ENCODE data around the gene DISP3.

Gene DISP3

DNA sequence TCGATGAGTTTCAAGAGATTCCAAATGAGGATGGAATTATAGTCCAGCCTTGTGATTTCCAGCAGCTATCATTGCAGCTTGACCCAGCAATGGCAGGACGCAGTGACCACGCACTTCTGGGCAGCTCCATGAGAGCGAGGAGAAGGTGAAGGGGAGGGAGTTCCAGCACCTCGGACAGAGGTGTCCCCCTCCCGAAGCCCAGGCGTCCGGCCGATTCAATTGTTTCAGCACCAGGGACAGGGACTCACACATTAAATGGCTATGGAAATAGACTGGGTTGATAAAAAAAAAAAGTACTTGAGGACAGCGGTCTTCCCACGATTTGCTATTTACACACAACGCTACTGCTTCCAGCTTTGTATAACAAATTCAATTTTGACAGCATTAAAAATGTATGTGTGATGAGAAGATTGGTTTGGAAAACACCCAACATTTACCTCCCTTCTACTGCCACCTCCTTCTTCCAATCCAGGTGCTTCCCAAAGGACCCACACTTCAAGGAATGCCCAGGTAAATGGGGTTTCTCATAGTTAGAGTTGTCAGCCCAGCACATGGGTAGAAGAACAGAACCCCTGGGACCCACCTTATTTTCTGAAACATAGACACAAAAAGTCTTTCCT is 71.8 kb downstream of the DISP3 start:
- DNase-seq, result no peak

DNA sequence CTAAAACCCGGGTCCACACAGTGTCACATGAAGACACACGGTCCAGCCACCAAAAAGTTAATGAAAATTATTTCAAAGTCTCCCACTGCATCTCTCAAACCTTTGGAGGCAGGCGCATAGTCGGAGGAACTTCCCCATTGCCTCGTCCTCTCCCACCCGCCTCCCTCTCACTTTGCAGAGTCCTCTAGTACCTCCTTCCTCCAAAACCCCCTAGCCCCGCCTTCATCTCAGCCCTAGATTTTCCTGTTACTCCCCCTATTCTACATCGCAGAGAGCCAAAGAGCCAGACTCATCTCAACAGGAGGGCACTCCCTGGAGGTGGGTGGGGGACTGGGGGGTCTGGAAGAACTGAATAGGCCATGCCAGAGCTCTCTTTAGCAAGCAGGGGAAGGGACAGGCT is 79.3 kb downstream of the DISP3 start:
- no peak for DNase-seq

DNA sequence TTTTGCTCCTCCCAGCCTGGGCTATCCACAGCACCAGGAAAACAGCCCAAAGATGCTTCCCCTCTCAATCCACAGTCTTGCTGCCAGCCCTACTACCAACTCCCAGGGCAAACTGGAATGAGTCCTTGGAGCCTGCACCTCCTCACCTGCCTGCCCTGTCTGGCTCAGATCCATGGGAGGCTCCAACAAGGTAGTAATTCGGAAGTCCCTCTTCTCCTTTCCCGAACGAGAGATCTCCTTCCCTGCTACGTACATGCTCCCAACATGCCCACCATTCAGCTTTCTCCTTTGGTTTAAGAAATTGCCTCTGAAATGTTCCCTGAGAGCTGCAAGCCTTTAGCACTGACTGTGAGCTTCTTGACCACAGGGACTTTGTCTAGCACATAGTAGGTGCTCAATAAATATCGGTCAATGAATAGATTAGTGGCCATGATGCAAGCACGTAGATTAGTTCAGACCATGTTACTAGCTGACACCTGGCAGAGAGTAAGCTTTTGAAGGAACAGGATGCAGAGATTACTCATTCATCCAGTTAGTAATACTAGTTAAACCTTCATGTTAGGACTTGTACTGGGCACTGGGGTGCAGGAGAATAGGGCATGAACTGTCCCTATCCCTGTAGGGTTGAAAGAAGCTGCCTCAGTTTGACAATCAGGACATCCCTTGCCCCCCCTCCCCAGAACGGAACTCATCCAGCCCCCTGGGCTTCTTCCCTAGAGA is 80.1 kb downstream of the DISP3 start:
- DNase-seq, result no peak

DNA sequence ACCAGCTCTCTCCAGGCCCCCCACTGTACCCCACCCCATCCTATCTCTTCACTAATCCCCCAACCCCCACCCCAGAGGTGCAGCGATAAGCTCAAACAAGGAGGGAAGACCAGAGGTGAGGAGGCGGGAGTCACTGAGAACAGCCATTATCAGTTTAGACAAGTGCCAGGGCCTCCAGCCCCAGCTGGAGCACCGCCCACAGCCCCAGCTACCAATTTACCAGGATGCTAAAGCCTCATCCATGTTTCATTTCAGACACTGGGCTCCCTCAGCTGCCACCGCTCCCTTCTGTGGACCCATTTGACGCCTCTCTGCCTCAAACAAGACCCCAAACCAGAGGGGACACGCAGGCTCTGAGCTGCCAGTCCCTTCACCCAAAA is 80.6 kb downstream of the DISP3 start:
- DNase-seq, result no peak

DNA sequence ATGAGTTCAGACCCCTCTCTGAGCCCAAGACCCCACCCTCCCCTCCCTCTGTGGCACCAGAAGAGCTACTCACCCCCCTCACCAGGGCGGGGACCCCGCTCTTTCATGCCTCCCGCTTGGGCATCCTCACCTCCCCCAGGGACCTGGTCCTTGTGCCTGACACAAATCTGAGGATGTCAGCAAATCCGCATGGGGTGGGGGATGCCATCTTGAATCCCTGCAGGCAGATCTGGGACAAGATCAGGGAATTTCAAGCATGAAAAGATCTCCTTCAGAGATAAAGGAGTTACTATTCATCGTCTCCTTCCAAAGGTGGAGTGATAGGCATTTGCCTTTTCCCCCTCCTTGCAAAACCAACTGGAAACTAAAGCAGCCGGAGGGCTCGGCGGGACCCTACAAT is 81.1 kb downstream of the DISP3 start:
- no peak for DNase-seq

DNA sequence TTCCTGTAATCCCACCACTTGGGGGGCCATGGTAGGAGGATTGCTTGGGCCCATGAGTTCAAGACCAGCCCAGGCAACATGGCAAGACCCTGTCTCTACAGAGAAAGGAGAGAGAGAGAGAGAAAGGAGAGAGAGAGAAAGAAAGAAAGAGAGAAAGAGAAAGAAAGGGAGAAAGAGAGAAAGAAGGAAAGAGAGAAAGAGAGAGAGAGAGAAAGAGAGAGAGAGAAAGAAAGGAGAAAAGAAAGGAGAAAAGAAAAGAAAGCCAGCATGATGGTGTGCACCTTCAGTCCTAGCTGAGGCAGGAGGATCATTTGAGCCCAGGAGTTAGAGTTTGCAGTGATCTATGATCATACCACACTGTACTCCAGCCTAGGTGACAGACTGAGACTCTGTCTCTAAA is 82.8 kb downstream of the DISP3 start:
- no peak for DNase-seq

DNA sequence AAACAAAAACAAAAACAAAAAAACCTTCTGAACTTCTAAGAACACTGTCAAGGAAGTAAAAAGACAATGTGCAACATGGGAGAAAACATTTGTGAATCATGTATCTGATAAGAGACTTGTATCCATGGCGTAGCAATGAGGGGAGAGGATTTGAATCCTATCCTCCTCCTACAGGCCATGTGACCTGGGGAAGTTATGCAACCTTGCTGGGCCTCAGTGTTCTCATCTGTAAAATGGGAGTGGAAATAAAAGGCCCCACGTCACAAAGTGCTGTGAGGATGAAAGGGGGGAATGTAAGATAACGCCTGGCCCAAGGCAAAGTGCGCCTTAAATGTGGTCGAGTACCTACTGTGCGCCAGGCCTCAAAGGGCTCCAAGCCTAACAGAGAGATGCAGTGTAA is 83.7 kb downstream of the DISP3 start:
- DNase-seq, result no peak

DNA sequence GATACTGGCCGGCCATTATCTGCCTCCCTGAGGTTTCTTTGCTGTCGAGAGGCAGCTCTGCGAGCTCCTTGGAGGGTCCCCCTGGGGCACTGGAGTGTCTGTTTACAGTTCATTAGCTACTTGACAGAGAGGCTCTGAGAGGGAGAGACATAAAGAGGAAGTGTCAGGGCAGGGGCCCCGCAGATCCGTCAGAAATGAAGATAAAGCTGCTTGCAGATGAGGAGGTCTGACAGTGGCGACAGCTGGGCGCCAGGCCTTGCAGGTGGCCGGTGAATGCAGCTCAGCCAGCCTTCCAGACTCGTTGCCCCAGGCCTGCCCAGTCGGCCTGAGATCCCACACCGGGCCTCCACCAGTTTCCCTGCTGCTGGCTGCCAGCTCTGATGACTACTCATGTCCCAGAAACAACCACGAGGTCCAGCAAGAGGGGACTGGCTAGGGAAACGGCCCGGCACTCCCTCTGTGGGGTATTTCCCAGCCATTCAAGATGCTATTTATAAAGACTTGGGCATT is 84.7 kb downstream of the DISP3 start:
- DNase-seq, result no peak

DNA sequence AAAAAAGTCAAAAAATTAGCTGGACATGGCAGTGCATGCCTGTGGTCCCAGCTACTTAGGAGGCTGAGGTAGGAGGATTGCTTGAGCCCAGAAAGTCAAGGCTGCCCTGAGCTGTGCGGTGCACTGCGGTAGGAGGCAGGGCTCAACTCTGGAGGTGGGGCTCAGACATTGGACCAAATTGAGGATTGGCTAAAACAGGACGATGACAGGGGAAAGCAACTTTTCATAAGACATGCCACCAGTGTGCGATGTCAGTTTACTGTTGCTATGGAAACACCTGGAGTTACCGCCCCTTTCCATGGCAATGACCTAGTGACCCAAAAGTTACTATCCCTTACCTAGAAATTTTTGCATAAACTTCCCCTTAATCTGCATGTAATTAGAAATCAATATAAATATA is 85.3 kb downstream of the DISP3 start:
- no peak for DNase-seq

DNA sequence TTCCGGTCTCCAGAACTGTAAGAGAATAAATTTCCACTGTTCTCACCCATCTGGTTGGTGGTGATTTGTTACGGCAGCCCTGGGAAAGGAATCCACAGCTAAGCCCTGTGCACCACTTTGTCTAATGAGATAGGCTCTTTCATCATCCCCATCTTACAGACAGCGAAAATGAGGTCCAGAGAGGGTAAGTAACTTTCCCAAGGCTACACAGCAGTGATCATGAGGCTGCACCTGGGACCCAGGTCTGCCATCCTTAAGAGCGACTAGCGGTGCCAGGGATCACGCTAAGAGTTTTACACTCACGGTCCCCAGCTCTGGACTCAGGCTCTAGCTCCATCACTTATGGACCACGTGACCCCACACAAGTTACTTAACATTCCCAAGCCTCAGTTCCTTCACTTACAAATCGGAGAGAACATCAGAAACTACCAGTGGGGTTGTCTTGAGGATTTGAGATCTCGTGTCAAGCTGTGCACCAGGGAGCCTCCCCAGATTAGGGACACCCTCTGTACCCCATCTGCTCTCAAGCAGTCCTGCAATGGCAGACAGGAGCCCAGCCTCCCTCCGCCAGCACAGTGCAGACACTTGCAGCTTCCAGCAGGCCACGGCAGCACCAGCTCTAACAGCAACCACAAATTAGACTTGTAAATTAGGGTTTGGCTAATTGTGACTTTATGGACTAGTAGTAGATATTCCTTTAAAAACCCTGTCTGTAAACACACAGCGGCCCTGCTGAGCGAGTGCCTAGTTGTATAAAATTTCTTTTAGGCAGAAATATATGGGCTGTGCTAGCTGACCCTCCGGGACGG is 87.3 kb downstream of the DISP3 start:
- DNase-seq, result no peak

DNA sequence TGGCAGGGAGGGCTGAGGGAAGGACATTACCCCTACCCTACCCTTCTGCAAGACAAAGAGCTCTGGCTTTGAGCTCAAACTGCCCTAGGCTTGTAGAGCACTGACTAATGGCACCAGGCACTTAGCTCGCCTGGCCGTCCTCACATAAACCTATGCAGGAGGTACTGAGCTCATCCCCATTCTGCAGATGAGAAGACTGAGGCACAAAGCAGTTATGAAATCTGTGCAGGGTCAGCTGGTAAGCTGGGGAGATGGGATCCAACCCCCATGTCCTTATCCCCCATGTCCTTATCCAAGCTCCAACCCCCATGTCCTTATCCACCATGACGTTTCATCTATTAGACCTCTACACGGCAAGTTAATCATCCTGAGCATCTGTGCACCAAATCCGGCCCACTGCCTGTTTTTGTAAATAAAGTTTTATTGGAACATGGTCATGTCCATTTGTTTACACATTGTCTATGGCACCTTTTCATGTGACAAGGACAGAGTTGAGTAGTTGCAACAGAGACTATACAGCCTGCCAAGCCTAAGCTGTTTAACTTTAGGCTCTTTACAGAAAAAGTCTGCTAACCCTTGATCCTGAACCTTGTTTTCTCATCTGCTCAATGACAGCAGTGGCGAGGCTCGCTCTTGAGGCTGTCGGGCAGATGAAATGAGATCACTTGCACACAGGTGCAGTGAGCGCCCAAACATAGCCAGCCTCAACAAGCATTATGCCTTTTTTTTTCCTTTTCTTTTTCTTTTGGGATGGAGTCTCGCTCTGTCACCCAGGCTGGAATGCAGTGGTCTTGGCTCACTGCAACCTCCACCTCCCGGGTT is 88.5 kb downstream of the DISP3 start:
- no peak for DNase-seq

DNA sequence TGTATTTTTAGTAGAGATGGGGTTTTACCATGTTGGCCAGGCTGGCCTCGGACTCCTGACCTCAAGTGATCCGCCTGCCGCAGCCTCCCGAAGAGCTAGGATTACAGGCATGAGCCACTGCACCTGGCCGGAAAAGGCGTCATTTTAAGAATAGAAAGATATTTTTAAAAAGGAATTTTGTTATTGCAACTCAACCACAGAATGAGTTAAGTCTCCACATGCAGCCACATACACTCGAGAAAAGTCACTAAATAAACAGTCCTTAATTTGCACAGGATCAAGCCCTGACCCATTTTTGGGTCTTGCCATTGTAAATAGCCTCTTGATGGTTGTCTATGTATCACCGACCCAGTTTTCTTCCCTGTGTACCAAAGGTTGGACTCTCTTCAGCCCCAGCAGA is 89.7 kb downstream of the DISP3 start:
- DNase-seq, result no peak

DNA sequence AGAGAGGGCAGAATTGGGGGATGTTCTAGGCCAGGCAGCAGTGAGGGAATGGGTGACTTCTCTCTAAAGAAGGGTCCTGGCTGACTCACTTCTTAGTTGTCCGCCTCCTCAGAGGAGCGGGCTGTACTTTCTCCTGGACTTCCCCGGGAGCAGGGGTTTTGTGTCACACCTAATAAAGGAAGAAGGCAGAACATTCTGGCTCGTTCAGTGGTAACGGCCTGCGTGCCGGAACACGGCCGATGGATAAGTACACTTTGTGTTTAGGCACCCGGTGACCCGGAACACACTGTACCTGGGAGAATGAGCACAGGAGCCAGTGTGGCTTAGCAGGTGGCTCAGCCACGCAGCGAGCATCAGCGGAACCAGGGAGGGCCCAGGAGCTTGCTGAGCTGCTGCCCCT is 90.6 kb downstream of the DISP3 start:
- DNase-seq, result no peak

DNA sequence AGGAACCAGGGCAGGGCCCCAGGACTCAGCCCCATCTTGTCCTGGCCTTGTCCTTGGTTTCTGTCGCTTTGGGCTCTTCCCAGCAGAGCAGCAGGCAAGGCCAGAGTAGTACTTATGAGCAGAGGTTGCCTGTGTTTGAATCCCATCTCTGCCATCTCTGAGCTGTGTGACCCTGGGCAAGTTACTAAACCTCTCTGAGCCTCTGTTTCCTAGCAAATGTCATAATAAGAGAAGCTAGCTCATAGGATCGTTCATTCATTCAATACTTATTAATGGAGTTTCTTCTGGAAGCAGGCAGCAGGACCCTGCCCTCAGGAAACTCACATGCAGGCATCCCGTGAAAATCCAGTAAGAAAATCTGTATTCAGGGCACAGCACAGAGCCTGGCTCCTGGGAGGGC is 91.0 kb downstream of the DISP3 start:
- no peak for DNase-seq

DNA sequence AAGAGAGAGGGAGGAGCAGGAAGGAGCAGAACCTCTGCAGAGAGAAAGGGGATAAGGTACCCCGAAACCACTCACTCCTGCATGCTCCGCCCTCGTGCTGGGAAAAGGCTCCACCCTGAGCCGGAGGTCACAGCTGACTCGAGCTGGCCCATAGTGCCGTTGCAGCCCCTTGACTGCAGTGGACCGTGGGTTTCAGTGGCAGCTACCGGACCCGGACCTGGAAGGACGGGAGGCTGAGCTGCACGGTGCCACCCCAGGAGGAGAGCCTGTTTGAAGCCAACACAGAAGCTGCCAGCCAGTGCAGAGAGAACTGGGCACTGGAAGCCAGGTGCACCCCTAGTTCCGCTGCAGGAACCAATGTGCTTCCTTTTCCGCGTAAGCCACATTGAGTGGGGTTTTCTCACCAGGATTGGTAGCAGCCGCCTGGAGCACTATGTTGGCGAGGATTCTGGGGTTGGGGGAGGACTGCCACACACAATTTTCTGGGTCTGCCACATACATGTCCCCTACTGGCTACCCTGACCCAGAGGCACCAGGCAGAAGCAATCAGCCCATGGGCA is 91.9 kb downstream of the DISP3 start:
- DNase-seq, result no peak

DNA sequence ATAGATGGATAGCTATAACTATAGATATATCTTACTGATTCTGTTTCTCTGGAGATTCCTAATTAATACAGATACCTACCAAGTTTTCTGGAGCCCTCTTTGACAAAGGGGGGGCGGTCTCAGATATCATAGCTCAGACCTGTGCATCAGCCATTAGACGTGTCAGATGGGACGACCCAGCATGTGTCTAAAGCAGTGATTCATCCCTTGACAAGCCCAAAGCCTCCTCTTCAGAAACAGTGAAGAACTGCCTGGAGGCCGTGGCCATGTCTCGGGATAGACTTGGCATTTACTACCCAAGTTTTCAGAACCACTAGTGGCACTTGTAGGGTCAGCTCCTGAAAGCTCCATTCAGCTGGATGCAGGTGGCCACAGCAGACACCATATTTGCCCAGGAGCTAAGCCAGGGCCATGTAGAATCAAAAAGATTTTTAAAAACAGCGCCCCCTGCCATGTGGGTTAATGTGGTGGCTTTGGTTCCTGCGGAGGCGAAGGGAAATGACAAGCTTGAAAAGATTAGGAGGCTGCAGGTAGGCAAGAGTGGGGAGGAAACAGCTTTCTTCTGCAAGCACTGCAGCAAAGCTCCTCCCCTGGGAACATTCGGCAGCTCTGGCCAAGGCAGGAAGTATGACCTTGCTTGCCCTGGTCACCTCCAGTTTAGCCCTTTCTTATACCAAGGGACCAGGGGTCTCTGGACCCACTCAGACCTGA is 93.1 kb downstream of the DISP3 start:
- no peak for DNase-seq

DNA sequence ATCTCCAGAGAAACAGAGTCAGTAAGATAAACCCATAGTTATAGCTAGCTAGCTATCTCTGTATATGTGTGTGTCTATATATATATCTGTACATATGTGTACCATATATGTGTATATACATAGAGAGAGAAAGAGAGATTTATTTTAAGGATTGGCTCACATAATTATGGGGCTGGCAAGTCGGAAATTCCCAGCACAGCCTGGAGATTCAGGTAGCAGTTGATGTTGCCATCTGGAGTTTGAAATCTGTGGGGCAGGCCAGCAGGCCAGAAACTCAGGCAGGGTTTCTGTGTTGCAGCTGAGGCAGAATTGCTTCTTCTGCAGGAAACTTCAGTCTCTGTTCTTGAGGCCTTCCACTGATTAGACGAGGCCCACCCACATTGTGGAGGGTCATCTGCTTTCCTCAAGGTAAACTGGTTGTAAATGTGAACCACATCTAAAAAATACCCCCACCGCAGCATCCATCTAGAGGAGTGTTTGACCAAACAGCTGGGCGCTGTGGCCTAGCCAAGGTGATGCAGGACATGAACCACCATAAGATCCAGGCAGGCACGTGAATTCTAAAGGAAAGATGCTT is 94.2 kb downstream of the DISP3 start:
- no peak for DNase-seq

DNA sequence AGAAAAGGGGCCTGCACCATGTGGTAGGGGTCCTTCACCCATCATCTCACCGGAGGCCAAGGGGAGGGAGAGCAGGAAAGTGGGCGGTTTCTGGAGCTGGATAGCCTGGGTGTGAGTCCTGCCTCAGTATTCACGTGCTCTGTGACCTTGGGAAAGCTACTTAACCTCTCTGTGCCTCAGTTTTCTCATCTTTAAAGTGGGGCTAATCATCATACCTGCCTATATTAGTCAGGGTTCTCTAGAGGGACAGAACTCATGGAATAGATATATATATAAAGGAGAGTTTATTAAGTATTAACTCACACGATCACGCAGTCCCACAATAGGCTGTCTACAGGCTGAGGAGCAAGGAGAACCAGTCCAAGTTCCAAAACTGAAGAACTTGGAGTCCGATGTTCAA is 96.6 kb downstream of the DISP3 start:
- no peak for DNase-seq

DNA sequence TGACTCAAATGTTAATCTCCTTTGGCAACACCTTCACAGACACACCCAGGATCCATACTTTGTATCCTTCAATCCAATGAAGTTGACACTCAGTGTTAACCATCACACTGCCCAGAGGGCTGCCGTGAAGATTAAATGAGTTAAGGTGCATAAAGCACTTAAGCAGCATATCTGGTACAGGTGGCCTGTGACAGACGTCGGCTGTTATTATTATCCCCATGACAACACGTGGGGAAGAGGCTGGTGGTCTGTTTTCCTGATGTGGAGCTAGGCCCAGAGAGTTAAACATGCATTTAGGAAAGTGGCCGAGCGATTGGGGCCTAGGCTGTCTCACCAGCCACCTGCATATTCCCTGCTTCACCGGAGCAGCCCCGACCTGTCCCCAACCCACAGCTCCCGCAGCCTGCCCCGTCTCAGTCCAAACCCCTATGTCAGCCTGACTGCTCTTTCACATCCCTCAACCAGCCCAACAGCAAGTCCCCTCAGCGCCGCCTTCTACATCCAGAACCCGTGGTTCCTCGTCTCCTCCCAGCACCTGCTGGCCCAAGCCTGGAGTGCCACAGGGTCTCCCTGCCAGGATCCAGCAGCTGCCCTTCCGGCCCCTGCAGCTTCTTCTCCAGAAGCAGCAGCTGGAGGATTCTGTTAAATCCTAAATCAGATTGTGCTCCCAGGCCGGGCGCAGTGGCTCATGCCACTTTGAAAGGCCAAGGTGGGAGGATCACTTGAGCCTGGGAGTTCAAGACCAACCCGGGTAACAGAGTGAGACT is 97.3 kb downstream of the DISP3 start:
- no peak for DNase-seq

DNA sequence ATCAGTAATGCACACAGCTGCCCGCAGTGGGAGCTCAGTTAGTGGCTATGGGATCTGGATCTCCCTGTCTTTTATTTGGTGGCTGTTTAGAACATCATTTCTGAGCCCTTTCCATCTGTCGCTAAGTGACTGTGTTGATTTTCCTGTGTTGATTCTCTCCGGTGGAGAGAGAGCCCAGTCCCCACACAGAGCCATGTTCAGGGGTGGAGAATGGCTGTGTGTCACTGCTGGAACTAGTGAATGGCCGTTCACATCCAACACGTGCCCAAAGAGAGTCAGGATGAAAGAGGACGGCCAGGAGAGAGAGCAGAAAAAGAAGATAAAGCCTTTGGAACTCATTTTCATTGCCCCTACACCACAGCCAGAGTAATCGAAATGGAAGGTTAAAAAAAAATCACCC is 99.0 kb downstream of the DISP3 start:
- DNase-seq, result no peak

DNA sequence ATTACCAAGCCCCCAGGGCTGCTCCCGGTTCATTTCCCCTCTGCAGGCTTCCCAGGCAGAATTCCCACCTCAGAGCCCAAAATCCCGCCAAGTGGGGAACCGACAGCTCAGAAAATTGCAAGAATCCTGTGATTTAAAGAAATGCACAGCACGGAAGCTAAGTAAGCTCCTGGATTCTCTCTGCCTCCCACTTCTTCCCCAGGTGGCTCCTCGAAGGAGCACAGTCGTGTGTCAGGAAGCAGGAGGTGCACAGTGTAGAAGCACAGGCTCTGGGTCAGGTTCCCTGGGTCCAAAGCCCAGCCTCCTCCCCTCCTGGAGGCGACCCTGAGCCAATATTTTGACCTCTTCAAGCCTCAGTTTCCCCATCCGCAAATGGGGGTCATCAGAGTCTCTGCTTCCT is 100.6 kb downstream of the DISP3 start:
- DNase-seq, result no peak
